K562 (cell line): ENCODE results near the gene COA6. TPM values are rescaled to one million over a fixed set of nuclear protein-coding genes. Genes with fewer than 3 reads are reported as not detected.

Source experiments
- ATAC-seq: fragments of 200-7000 bp; cut with Tn5 transposase; 3 replicates; pipeline ENCODE4 v1.9.1; 2020; ENCODE audit warnings: moderate library complexity
- BruUV-seq: library from RNA; stranded (reverse); fragments of 400-500 nt; replicated peaks from 2 replicates; lab custom pipeline; 2021; lab: Mats Ljungman, UMichigan
- CTCF ChIA-PET: fragments of 300-600 bp; formaldehyde crosslinking; extraction: SDS; loops from one replicate; lab custom pipeline; 2021; ENCODE audit warnings: low intra/inter-chr PET ratio; lab: Yijun Ruan, JAX
- POLR2A ChIA-PET: fragments of 300-600, 350-650 bp; sonication (Branson Sonifier 250); formaldehyde crosslinking; extraction: SDS; loops from one replicate; lab custom pipeline; 2021; ENCODE audit warnings: antibody characterized with exemption, inconsistent platforms; lab: Yijun Ruan, JAX
- DNase-seq, 4 experiments: peaks; one replicate each; pipeline versions ENCODE4 v3.0.0 to v3.0.0-alpha.2; 2011 to 2018; ENCODE audit warnings: low spot score in 3 of 4, mixed read lengths in 3 of 4; ENCODE audit errors: extremely low read depth in 1 of 4
- FAIRE-seq: peaks from 2 replicates; lab custom pipeline; 2011; peaks lifted over from hg19 to GRCh38; lab: Jason Lieb, UNC
- H2AFZ ChIP-seq: 2 replicates; pipeline ENCODE4 v1.6.0; 2011; ENCODE audit warnings: low read depth, low read length, control low read depth, inconsistent platforms
- H3K27ac ChIP-seq: fragments of 200-600 bp; 3 replicates; pipeline ENCODE4 v1.8.0; 2011; ENCODE audit warnings: low read depth, mild to moderate bottlenecking, control low read depth, inconsistent platforms, low read length, moderate library complexity, mixed read lengths; ENCODE audit errors: extremely low read depth
- H3K27me3 ChIP-seq, 2 experiments: fragments of 300-600 bp in 1 of 2; 2 replicates in 1 of 2; 3 replicates in 1 of 2; pipeline versions ENCODE4 v1.6.0 to v1.8.0; 2011; ENCODE audit warnings: inconsistent platforms in 2 of 2, low read length in 2 of 2, mild to moderate bottlenecking in 1 of 2, mixed read lengths in 1 of 2, moderate library complexity in 1 of 2; ENCODE audit not compliant: control insufficient read depth in 2 of 2, insufficient read depth in 2 of 2
- H3K36me3 ChIP-seq: fragments of 300-600 bp; 3 replicates; pipeline ENCODE4 v1.8.0; 2011; ENCODE audit warnings: mild to moderate bottlenecking, low read length, inconsistent platforms; ENCODE audit not compliant: control insufficient read depth, insufficient read depth
- H3K4me1 ChIP-seq, 2 experiments: fragments of 200-600 bp in 1 of 2; replicated peaks in 1 of 2; 2 replicates in 1 of 2; 3 replicates in 1 of 2; pipeline versions ENCODE4 v1.5.1 to v1.8.0; 2011; ENCODE audit warnings: inconsistent platforms in 2 of 2, low read length in 2 of 2, mild to moderate bottlenecking in 1 of 2, mixed read lengths in 1 of 2, moderate library complexity in 1 of 2; ENCODE audit not compliant: control insufficient read depth in 2 of 2, insufficient read depth in 2 of 2
- H3K4me2 ChIP-seq: 2 replicates; pipeline ENCODE4 v1.6.1; 2011; ENCODE audit warnings: low read length, control low read depth, inconsistent platforms, mixed read lengths; ENCODE audit not compliant: insufficient read depth
- H3K4me3 ChIP-seq: fragments of 200-600 bp; sonication (generic), shearing (Covaris generic); 2 replicates; pipeline ENCODE4 v1.5.1; 2016; ENCODE audit warnings: control low read depth, inconsistent platforms
- H3K79me2 ChIP-seq: fragments of 200-600 bp; 3 replicates; pipeline ENCODE4 v1.8.0; 2011; ENCODE audit warnings: low read length, inconsistent platforms; ENCODE audit not compliant: control insufficient read depth, insufficient read depth
- H3K9ac ChIP-seq, 2 experiments: 2 replicates each; pipeline versions ENCODE4 v1.6.0 to v1.6.1; 2011; ENCODE audit warnings: low read depth in 2 of 2, low read length in 2 of 2, control low read depth in 1 of 2, inconsistent platforms in 1 of 2, mild to moderate bottlenecking in 1 of 2, mixed read lengths in 1 of 2; ENCODE audit not compliant: insufficient read depth in 1 of 2
- H3K9me1 ChIP-seq: one replicate; pipeline ENCODE4 v1.6.0; 2011; ENCODE audit warnings: inconsistent platforms, mild to moderate bottlenecking, low read length, moderate library complexity; ENCODE audit not compliant: control insufficient read depth, insufficient read depth
- H3K9me3 ChIP-seq: replicated peaks from 2 replicates; pipeline ENCODE4 v1.5.1; 2011; ENCODE audit warnings: low read depth, low read length, inconsistent platforms; ENCODE audit not compliant: control insufficient read depth, insufficient read depth
- H4K20me1 ChIP-seq: replicated peaks from 2 replicates; pipeline ENCODE4 v1.6.1; 2011; ENCODE audit warnings: low read length, inconsistent platforms, mixed read lengths; ENCODE audit not compliant: control insufficient read depth, insufficient read depth
- ATF3 ChIP-seq, 2 experiments: fragments of 450-650 bp in 1 of 2; sonication (generic) in 1 of 2; formaldehyde crosslinking in 1 of 2; IDR thresholded peaks in 1 of 2; conservative IDR thresholded peaks in 1 of 2; 2 replicates each; pipeline versions ENCODE4 v1.6.1 to v1.8.1; 2016 to 2023; ENCODE audit warnings: mild to moderate bottlenecking in 2 of 2, moderate library complexity in 2 of 2, inconsistent platforms in 1 of 2, missing genetic modification reagents in 1 of 2
- CEBPB ChIP-seq: fragments of 450-650 bp; IDR thresholded peaks from 2 replicates; pipeline ENCODE4 v1.6.1; 2016; ENCODE audit warnings: missing genetic modification characterization, missing compliant biosample characterization
- NFYB ChIP-seq: IDR thresholded peaks from 2 replicates; pipeline ENCODE4 v1.6.1; 2011; ENCODE audit warnings: mild to moderate bottlenecking, moderate library complexity; ENCODE audit not compliant: insufficient read length; ENCODE audit errors: extremely low read depth
- RB1 ChIP-seq: fragments of 450-650 bp; IDR thresholded peaks from 2 replicates; pipeline ENCODE4 v1.6.1; 2017; ENCODE audit warnings: low read depth, mild to moderate bottlenecking
- ZBTB17 ChIP-seq: fragments of 450-650 bp; formaldehyde crosslinking; IDR thresholded peaks from 2 replicates; pipeline ENCODE4 v1.4.0; 2020; ENCODE audit warnings: mild to moderate bottlenecking
- ZMIZ1 ChIP-seq, 2 experiments: fragments of 150-350 bp in 1 of 2; IDR thresholded peaks; 2 replicates each; pipeline ENCODE4 v1.6.1; 2012 to 2016; ENCODE audit warnings: low read depth in 2 of 2, low read length in 2 of 2, mild to moderate bottlenecking in 1 of 2, moderate library complexity in 1 of 2
- ZNF121 ChIP-seq: sonication (generic); formaldehyde crosslinking; conservative IDR thresholded peaks from 2 replicates; pipeline ENCODE4 v1.8.0; 2022; ENCODE audit warnings: missing genetic modification reagents
- WGBS: fragments of 100-300 bp; shearing (Covaris generic); methylation state at CpG from one replicate; pipeline ENCODE4 v1.1.6; 2016; ENCODE audit warnings: low coverage, mixed read lengths; ENCODE audit not compliant: insufficient coverage; ENCODE audit errors: missing lambda C conversion rate; 5-methylcytosine and 5-hydroxymethylcytosine counted together
- in situ Hi-C: fragments of 300-500 bp; cut with MboI; formaldehyde crosslinking; loops from 4 replicates; pipeline ENCODE4 v1.15.0; 2018; ENCODE audit warnings: inconsistent platforms, mixed read lengths
- intact Hi-C: fragments of 100-400 bp; cut with micrococcal nuclease; formaldehyde crosslinking; loops from 2 replicates; pipeline ENCODE4 v1.14.2; 2022
- polyA plus RNA-seq, 8 experiments: library from polyadenylated mRNA; depleted of rRNA in 4 of 8; stranded (reverse) in 5 of 8; unstranded in 3 of 8; fragments of >200 nt; fragmentation: Nextera tagmentation in 2 of 8; fragmentation: Illumina TruSeq in 1 of 8; extraction: Ambion mirVana in 2 of 8; extraction: Trizol in 1 of 8; gene quantifications; 2 replicates each; pipeline versions ENCODE4 v1.2.1 to v1.2.3, GENCODE V29; 2011 to 2014; ENCODE audit warnings: inconsistent platforms in 1 of 8, missing spikeins in 1 of 8
- total RNA-seq, 7 experiments: library from RNA; depleted of rRNA in 6 of 7; stranded (reverse); fragments of >200 nt in 6 of 7; fragmentation: Illumina TruSeq in 2 of 7; extraction: Trizol in 2 of 7; gene quantifications; 2 replicates each; pipeline versions ENCODE4 v1.2.1 to v1.2.3, GENCODE V29; 2011 to 2021; ENCODE audit warnings: low replicate concordance in 1 of 7

COA6 gene
- total and polyA plus RNA-seq, 9 of the 15 experiments (the other 6 are each of a cell fraction or from before 2014, with no cell fraction given) = 77.7 to 187 (median 134) TPM

- Histone ChIP-seq H3K4me3 (no peak overlapping the region), H3K36me3 (no peaks in the 10 kb centered on the region), H3K79me2 (no peaks in the 10 kb centered on the region), H3K27ac (no peak overlapping the region), H3K4me1 (no peaks in the 10 kb centered on the region; a peak in 3 of 5 replicates), H2AFZ (no peak overlapping the region), H3K9me1 (no peaks in the 10 kb centered on the region), H3K4me2 (no peak overlapping the region)
- TF ChIP-seq NFYB = no peak
- TF ChIP-seq ZNF121 (CRISPR knock-in tag) = 0 out of 2 replicates have a peak, but pooled peaks have one; percentile 4
- TF ChIP-seq, all 486 proteins: peak for 1
- ATAC-seq = no peak
- no peak for DNase-seq
- no peak for FAIRE-seq
- 9% methylated on average over 4 of the region's 4 CpGs for WGBS
- intact Hi-C loops = no loop called here
- Histone ChIP-seq H3K9ac (no peak overlapping the region), H3K9me3 (no peaks in the 10 kb centered on the region), H4K20me1 (no peaks in the 10 kb centered on the region), H3K27me3 (peaks cover 0 to 13% of the 10 kb centered on the region in 2 experiments; a peak in 4 of 5 replicates)
- ChIA-PET POLR2A (interaction anchor here (0.5 to 1.8 kb wide), 5 partner anchors 11 to 191 kb away, joined by 3 to 7 read pairs (median 4); partner anchors contain the start of gene COA6), CTCF (no interaction called here)
- in situ Hi-C loops = no loop called here
- BruUV-seq = no TSS peak
Observed at GRCh38 chr1:234330843-234331215, 42.4 kb upstream of the COA6 start.

- BruUV-seq = no TSS peak
- no peak overlapping the region for H3K4me3 ChIP-seq
- H4K20me1 ChIP-seq = no peaks in the 10 kb centered on the region
- in situ Hi-C loops = no loop called here
- ChIA-PET CTCF (no interaction called here), POLR2A (interaction anchor here (0.5 to 1.8 kb wide), 4 partner anchors 19 to 190 kb away, joined by 3 to 5 read pairs (median 4); partner anchors contain the start of gene COA6)
- 15% methylated on average over 2 of the region's 2 CpGs for WGBS
- H2AFZ ChIP-seq = no peak overlapping the region
- FAIRE-seq = no peak
- no peaks in the 10 kb centered on the region for H3K79me2 ChIP-seq
- no peaks in the 10 kb centered on the region; the same call in 1 of the 2 replicates for H3K9me3 ChIP-seq
- H3K27ac ChIP-seq = no peak overlapping the region
- peaks cover 0 to 10% of the 10 kb centered on the region in 2 experiments; a peak in 4 of 5 replicates for H3K27me3 ChIP-seq
- no peak for DNase-seq
- H3K9me1 ChIP-seq = no peaks in the 10 kb centered on the region
- H3K4me2 ChIP-seq = no peak overlapping the region
- intact Hi-C loops = no loop called here
- ATAC-seq = no peak
- no peaks in the 10 kb centered on the region; a peak in 3 of 5 replicates for H3K4me1 ChIP-seq
- H3K9ac ChIP-seq = no peak overlapping the region
- no peaks in the 10 kb centered on the region for H3K36me3 ChIP-seq
- TF ChIP-seq ZMIZ1 (IDR thresholded peaks at IDR 0.05; ENCODE audit: low read depth in 2 of 2, low read length in 2 of 2) (0 out of 4 replicates have a peak, but pooled peaks of 1 of the 2 experiments have one; percentile 24), ATF3 (IDR thresholded peaks at IDR 0.05) (peak; percentile 37; the same call in 1 of the 2 replicates), ATF3 (CRISPR knock-in tag; conservative IDR thresholded peaks at IDR 0.05) (no peak), CEBPB (tag) (peak; percentile 47), RB1 (no peak), ZBTB17 (CRISPR knock-in tag) (peak; percentile 67; the same call in 1 of the 2 replicates)
Observed at GRCh38 chr1:234331507-234331906, 41.7 kb upstream of the COA6 start.
